Prostate gland (tissue), 2 donors: ENCODE results near the gene ENOX1.

Experiments used
- POLR2AphosphoS5 ChIP-seq: sonication (generic); formaldehyde crosslinking; IDR thresholded peaks from one replicate; pipeline ENCODE4 v1.6.1; 2017; ENCODE audit warnings: antibody characterized with exemption
- TF ChIP-seq, protein P1 (sequence below), 4 experiments: fragments of 200-600 bp in 2 of 4; fragments of 450-650 bp in 2 of 4; sonication (generic) in 2 of 4; IDR thresholded peaks; 1 replicate in 3 of 4; 2 replicates in 1 of 4; pipeline ENCODE4 v1.5.1; 2016 to 2019; ENCODE audit warnings: antibody characterized with exemption in 4 of 4, mild to moderate bottlenecking in 2 of 4, moderate library complexity in 2 of 4

DNA sequence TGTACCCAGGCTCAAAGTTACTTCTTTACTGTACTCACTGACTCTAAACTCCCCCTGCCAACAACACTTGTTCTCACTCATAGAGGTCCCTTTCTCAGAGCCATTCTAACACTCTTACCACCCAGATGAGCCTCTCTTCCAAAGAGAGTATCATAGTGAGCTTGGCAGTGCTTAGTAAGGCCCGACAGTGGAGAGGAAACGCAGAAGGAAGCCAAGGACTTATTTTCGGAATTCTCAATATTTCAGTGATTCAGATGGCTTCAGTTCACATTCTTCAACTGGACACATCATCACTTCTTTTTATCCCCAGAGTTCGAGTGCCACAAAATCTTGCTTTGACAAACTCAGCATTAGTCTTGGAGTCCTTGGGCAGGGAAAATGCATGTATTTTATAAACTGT is 477.5 kb downstream of the ENOX1 start:
- TF ChIP-seq, protein P1, sequence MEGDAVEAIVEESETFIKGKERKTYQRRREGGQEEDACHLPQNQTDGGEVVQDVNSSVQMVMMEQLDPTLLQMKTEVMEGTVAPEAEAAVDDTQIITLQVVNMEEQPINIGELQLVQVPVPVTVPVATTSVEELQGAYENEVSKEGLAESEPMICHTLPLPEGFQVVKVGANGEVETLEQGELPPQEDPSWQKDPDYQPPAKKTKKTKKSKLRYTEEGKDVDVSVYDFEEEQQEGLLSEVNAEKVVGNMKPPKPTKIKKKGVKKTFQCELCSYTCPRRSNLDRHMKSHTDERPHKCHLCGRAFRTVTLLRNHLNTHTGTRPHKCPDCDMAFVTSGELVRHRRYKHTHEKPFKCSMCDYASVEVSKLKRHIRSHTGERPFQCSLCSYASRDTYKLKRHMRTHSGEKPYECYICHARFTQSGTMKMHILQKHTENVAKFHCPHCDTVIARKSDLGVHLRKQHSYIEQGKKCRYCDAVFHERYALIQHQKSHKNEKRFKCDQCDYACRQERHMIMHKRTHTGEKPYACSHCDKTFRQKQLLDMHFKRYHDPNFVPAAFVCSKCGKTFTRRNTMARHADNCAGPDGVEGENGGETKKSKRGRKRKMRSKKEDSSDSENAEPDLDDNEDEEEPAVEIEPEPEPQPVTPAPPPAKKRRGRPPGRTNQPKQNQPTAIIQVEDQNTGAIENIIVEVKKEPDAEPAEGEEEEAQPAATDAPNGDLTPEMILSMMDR (IDR thresholded peaks at IDR 0.05), result no peak
- no peak for TF ChIP-seq POLR2AphosphoS5
